Heart left ventricle (tissue), 16 donors: ENCODE data around the gene FAM124A. TPM values are rescaled to one million over a fixed set of nuclear protein-coding genes. Genes with fewer than 3 reads are reported as not detected.

Experiments
- ATAC-seq, 4 donors: fragments of 200-7000 bp; cut with Tn5 transposase; one replicate each; pipeline ENCODE4 v1.9.1; 2020 to 2022; ENCODE audit warnings: moderate library complexity in 4 of 4, mild to moderate bottlenecking in 3 of 4, moderate number of reproducible peaks in 1 of 4
- DNase-seq, 5 donors: peaks; one replicate each; pipeline ENCODE4 v3.0.0-alpha.2; 2020
- H3K27ac ChIP-seq, 12 donors: fragments of 200-600 bp; sonication (generic) in 4 of 12; one replicate each; pipeline versions ENCODE4 v1.5.0 to v1.8.0; 2016 to 2022; ENCODE audit warnings: mild to moderate bottlenecking in 2 of 12
- H3K27me3 ChIP-seq, 9 donors: fragments of 200-600 bp; sonication (generic) in 2 of 9; one replicate each; pipeline versions ENCODE4 v1.5.1 to v1.8.0; 2016 to 2022; ENCODE audit warnings: mild to moderate bottlenecking in 3 of 9
- H3K36me3 ChIP-seq, 9 donors: fragments of 200-600 bp; sonication (generic) in 2 of 9; one replicate each; pipeline versions ENCODE4 v1.5.0 to v1.8.0; 2018 to 2022; ENCODE audit warnings: mild to moderate bottlenecking in 2 of 9
- H3K4me1 ChIP-seq, 12 donors: fragments of 200-600 bp; sonication (generic) in 4 of 12; one replicate each; pipeline versions ENCODE4 v1.5.0 to v1.8.0; 2016 to 2022; ENCODE audit warnings: mild to moderate bottlenecking in 3 of 12
- H3K4me3 ChIP-seq, 12 donors: fragments of 200-600 bp; sonication (generic) in 4 of 12; one replicate each; pipeline versions ENCODE4 v1.5.0 to v1.8.0; 2017 to 2022; ENCODE audit warnings: mild to moderate bottlenecking in 9 of 12, moderate library complexity in 4 of 12
- H3K9me3 ChIP-seq, 12 donors: fragments of 200-600 bp; sonication (generic) in 4 of 12; one replicate each; pipeline versions ENCODE4 v1.5.0 to v1.8.0; 2016 to 2022; ENCODE audit warnings: mild to moderate bottlenecking in 1 of 12
- POLR2A ChIP-seq, 2 donors: fragments of 450-650 bp; IDR thresholded peaks; one replicate each; pipeline ENCODE4 v1.6.1; 2017; ENCODE audit warnings: antibody characterized with exemption in 2 of 2, mild to moderate bottlenecking in 2 of 2, moderate library complexity in 2 of 2
- WGBS, 4 donors: extraction: QIAGEN DNeasy Blood & Tissue Kit in 2 of 4; methylation state at CpG; one replicate each; pipeline versions ENCODE4 v1.1.5 to v1.1.7; 2013 to 2018; 5-methylcytosine and 5-hydroxymethylcytosine counted together
- intact Hi-C, 10 donors: fragments of 100-400 bp; cut with DNase I; formaldehyde crosslinking; loops; one replicate each; pipeline versions ENCODE4 v1.11.1 to v1.14.2; 2022
- polyA plus RNA-seq, 2 donors: library from polyadenylated mRNA; stranded (reverse); fragments of 200-250 nt; gene quantifications; one replicate each; pipeline ENCODE4 v1.2.3, GENCODE V29; 2013
- total RNA-seq, 9 donors: library from RNA; depleted of rRNA in 2 of 9; stranded (reverse); fragments of >200 nt in 2 of 9; fragmentation: NEBNext Ultra II Directional in 3 of 9; extraction: Animal tissue kit (Norgen Biotek cat#: 25700) in 3 of 9; gene quantifications; one replicate each; pipeline versions ENCODE4 v1.1.0 to v1.2.4, GENCODE V29; 2016 to 2023
- TF ChIP-seq, protein P1 (sequence below), 12 donors: fragments of 200-600 bp; sonication (generic) in 4 of 12; IDR thresholded peaks; one replicate each; pipeline versions ENCODE4 v1.5.0 to v1.8.0; 2018 to 2022; ENCODE audit warnings: antibody characterized with exemption in 12 of 12, mild to moderate bottlenecking in 5 of 12
- donor health status: ischemic (EF 13 %, LVEDD 7.1; RV severe dilation, severe dysfunction).
- donor health status: healthy with polysubstance abuse.
- donor health status: DM: no; HTN: yes; CAD: no.
- donor health status: DM: no; HTN: no; CAD: no.
- donor health status: ischemic (EF 25% LVEDD 6.9; RV normal size, moderate dysfunction).
- donor health status: ischemic (EF 25% LVEDD 5.7; RV mildly dilated, moderate dysfunction).
- donor health status: healthy.
- donor health status: DM: yes; HTN: yes; CAD: no.
- donor health status: ischemic (EF 35%, LVEDD 5.7; RV mildly dilated, moderate dysfunction).
- donor health status: nonischemic (EF 11% LVEDD 7.7; RV severe dilation, severe dysfunction).
- donor health status: DM: yes; HTN: yes; CAD: no.
- donor health status: PGD.
- donor health status: ischemic (EF 29% LVEDD 5.4; RV normal size, mild dysfunction).
- donor health status: nonischemic (EF 23%, LVEDD 6.1; RV moderate dilation, normal function).

FAM124A gene
- total and polyA plus RNA-seq, 11 donors = 4.1 to 16.8 (median 6.9) TPM

DNA sequence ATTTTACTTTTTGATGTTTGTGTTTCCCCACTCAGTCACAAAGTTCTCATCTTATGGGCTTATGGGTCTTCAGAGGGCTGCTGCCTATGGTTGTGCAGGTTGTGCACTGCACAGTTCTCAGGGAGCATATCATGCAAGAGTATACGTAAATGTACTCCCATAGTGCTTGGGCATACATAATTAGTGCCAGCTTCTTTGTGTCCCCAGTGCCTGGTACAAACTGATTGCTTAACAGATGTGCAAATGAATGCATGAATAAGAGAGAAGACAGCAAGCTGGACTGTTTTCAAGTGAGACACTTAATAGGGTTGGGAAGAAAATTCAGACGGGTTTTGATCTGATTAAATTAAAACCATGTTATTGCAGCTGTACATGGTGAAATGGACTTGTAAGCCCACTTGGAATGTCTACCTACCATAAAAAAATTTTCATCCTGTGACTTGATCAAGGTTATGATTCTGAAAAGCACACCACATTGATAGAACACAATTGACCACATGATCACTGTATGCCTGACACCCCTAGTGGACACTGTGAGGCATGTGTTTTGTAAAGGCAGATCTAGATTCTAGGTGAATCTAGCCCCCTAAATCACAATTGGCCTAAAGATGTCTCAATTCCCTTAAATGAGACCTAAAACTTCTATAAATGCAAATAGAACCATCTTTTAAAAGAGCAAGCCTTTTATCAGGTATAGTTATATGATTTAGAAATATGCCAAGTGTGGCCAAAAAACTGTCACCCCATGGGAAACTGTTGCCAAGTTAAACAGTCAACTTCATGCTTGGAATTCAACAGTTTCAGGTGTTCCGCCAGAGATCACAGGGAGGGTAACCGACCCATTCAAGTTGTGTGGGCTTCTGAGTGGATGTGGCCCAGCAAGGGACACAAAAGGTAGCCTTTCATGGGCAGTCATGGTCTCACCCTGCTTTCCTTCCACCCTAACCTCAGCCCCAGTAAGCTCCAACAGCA, 27.9 kb downstream of the FAM124A start:
- 61 to 78% (median 70%) methylated on average over 4 of the region's 4 CpGs for WGBS, 4 donors
- ATAC-seq = no peak
- H3K27me3 ChIP-seq = no peaks in the 10 kb centered on the region
- H3K4me3 ChIP-seq = no peak overlapping the region
- peak overlapping the region in 1 of 12 donors; percentile 34 for H3K27ac ChIP-seq
- no peak for DNase-seq
- no peak for TF ChIP-seq POLR2A (IDR thresholded peaks at IDR 0.05)
- TF ChIP-seq, protein P1, sequence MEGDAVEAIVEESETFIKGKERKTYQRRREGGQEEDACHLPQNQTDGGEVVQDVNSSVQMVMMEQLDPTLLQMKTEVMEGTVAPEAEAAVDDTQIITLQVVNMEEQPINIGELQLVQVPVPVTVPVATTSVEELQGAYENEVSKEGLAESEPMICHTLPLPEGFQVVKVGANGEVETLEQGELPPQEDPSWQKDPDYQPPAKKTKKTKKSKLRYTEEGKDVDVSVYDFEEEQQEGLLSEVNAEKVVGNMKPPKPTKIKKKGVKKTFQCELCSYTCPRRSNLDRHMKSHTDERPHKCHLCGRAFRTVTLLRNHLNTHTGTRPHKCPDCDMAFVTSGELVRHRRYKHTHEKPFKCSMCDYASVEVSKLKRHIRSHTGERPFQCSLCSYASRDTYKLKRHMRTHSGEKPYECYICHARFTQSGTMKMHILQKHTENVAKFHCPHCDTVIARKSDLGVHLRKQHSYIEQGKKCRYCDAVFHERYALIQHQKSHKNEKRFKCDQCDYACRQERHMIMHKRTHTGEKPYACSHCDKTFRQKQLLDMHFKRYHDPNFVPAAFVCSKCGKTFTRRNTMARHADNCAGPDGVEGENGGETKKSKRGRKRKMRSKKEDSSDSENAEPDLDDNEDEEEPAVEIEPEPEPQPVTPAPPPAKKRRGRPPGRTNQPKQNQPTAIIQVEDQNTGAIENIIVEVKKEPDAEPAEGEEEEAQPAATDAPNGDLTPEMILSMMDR (IDR thresholded peaks at IDR 0.05) = peak in 9 of 12 donors; percentile 11 to 46 (median 25)
- peaks cover 0 to 17% (median 7%) of the 10 kb centered on the region in 9 donors for H3K36me3 ChIP-seq
- peaks cover 0 to 47% (median 19%) of the 10 kb centered on the region in 12 donors for H3K4me1 ChIP-seq
- H3K9me3 ChIP-seq = no peaks in the 10 kb centered on the region
- intact Hi-C loops = no loop called here

DNA sequence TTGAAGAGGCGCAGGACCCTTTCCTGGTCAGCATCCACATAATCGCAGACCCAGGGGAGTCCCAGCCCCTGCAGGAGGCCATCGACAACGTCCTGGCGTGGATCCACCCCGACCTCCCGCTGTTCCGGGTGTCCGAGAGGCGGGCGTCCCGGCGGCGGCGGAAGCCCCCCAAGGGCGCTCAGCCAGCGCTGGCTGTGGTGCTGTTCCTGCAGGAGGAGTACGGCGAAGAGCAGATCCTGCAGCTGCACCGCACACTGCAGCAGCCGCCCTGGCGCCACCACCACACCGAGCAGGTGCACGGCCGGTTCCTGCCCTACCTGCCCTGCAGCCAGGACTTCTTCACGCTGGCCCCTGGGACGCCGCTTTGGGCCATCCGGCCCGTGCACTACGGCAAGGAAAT, 29.3 kb downstream of the FAM124A start:
- Histone ChIP-seq H3K36me3 (peaks cover 0 to 17% (median 7%) of the 10 kb centered on the region in 9 donors), H3K27ac (no peak overlapping the region), H3K4me3 (no peak overlapping the region), H3K27me3 (no peaks in the 10 kb centered on the region), H3K9me3 (no peaks in the 10 kb centered on the region), H3K4me1 (peaks cover 0 to 47% (median 21%) of the 10 kb centered on the region in 12 donors)
- WGBS, 4 donors = 95 to 97% (median 96%) methylated on average over 27 to 31 of the region's 31 CpGs
- no peak for ATAC-seq
- intact Hi-C loops = no loop called here
- TF ChIP-seq POLR2A (IDR thresholded peaks at IDR 0.05) = no peak
- TF ChIP-seq, protein P1 (IDR thresholded peaks at IDR 0.05) = no peak
- DNase-seq = peak in 1 of 5 donors; percentile 51

DNA sequence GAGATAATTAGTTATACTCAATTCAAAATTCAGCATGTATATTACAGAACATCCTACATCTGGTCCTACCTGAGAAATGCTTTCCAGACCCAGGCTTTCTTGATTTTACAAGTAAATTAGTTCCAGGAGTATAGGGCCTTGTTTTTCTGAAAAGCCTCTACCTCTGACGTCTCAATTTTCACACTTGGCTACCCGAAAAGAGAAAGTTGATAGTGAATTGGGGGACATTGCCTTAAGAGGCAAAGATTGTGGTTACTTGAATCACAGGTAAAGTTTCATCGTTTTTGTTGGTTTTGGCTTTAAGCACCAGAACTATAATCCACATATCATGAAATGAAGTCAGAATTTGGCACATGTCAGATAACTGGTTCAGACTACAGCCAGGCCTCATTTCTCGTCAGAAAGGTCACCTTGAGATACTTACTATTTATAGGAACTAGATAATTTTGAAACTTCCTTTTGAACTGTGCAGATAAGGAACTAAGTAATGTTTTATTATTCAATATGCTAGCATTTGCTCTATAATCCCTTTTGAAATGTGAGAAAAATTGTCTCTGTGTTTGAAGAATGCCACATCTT, 30.8 kb downstream of the FAM124A start:
- H3K9me3 ChIP-seq = no peaks in the 10 kb centered on the region
- TF ChIP-seq, protein P1 (IDR thresholded peaks at IDR 0.05) = no peak
- no peak for TF ChIP-seq POLR2A (IDR thresholded peaks at IDR 0.05)
- intact Hi-C loops = no loop called here
- DNase-seq (no peak), ATAC-seq (peak in 3 of 4 donors; percentile 45 to 52 (median 48))
- 26 to 33% (median 28%) methylated on average over 4 of the region's 4 CpGs for WGBS, 4 donors
- H3K36me3 ChIP-seq = peaks cover 0 to 21% (median 7%) of the 10 kb centered on the region in 9 donors
- peaks cover 0 to 36% (median 20%) of the 10 kb centered on the region in 12 donors for H3K4me1 ChIP-seq
- H3K27ac ChIP-seq = peak overlapping the region; percentile 25 to 73 (median 52)
- H3K4me3 ChIP-seq = no peak overlapping the region
- H3K27me3 ChIP-seq = no peaks in the 10 kb centered on the region

DNA sequence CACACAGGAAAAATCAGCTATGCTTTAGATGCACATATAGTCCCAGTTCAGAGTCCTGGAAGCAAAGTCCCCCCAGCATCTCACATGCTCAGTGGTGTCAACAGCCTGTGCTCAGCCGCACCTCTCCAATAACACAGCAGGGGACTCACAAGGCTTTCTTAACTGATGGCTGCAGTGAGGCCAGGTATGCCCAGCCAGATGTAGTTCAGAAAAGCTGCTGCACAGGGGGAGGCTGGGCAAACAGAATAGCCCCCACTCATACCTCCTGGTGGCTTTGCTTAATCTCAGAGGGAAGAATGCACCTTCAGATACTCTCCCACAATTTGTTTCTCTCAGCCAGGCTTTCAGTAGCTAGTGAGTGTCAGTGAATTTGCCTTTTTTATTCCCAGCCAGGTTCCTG, 33.4 kb downstream of the FAM124A start:
- no peak for TF ChIP-seq POLR2A (IDR thresholded peaks at IDR 0.05)
- TF ChIP-seq, protein P1 (IDR thresholded peaks at IDR 0.05) = no peak
- H3K4me1 ChIP-seq = peaks cover 0 to 57% (median 24%) of the 10 kb centered on the region in 12 donors
- no peaks in the 10 kb centered on the region for H3K9me3 ChIP-seq
- no peak for DNase-seq
- H3K27me3 ChIP-seq = no peaks in the 10 kb centered on the region
- no peak overlapping the region for H3K27ac ChIP-seq
- H3K36me3 ChIP-seq = peaks cover 0 to 20% (median 7%) of the 10 kb centered on the region in 9 donors
- intact Hi-C loops = no loop called here
- no peak overlapping the region for H3K4me3 ChIP-seq
- no peak for ATAC-seq
- 46 to 73% (median 59%) methylated on average over 1 of the region's 1 CpG for WGBS, 4 donors
